ENCODE results near the gene DZANK1.

DZANK1 gene

DNA sequence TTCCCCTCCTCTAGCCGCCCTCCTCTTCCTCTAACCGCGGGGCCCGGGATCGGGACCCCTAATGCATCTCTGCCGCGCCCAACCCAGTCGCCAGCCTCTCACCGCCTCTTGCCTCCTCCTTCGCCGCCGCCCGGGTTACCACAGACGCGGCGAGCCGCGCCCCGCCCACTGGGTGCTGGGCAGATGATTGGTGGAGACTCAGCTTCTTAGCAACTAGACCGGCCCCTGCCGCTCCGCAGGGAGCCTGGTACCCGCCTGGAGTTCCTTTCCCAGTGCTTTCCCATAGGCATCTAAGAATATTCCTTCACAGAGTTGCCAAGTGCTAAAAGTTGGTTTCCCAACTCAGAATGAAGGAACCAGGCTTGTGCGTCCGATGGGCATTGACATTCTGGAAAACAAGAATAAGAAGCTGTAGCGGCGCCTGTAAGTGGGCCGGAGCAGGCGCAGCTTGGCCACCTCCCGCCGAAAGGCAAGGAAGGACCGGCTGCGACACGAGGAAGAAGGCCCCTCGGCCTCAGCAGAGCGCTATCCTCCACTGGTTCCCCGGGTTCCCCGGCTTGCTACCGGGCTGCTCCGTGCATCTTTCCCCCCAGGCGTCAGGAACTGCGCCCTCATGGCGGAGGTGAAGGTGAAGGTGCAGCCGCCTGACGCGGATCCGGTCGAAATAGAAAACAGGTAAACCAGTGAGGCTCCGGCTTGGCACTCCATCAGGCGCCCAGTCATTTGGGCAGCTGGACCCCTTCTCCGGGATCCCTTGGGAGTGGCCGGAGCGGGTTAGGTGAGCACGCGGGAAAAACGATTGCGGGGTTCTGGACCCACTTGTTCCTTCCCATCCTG lies at the start of gene DZANK1, which contains the start of gene POLR3F:
DZANK1 (minus strand) TSS at position 137 of the 837 bp plus-strand sequence. CDS start 1,672 bp downstream, outside the sequence.
POLR3F (plus strand) TSS at position 497 of the 837 bp plus-strand sequence; CDS start at position 614, 117 bp downstream.
- peaks cover 22% of the 10 kb centered on the region for H3K79me2 ChIP-seq (ENCODE audit: insufficient read depth, low read length)
- H4K20me1 ChIP-seq (ENCODE audit: low read depth, low read length) = no peaks in the 10 kb centered on the region
- H3K9me3 ChIP-seq (ENCODE audit: insufficient read depth, low read length) = no peaks in the 10 kb centered on the region
- peak within 1 kb of the TSS; percentile 95 for H2AFZ ChIP-seq (ENCODE audit: low read depth, low read length, severe bottlenecking)
- no peaks in the 10 kb centered on the region for H3K36me3 ChIP-seq (ENCODE audit: low read length)
- TF ChIP-seq, protein P1, sequence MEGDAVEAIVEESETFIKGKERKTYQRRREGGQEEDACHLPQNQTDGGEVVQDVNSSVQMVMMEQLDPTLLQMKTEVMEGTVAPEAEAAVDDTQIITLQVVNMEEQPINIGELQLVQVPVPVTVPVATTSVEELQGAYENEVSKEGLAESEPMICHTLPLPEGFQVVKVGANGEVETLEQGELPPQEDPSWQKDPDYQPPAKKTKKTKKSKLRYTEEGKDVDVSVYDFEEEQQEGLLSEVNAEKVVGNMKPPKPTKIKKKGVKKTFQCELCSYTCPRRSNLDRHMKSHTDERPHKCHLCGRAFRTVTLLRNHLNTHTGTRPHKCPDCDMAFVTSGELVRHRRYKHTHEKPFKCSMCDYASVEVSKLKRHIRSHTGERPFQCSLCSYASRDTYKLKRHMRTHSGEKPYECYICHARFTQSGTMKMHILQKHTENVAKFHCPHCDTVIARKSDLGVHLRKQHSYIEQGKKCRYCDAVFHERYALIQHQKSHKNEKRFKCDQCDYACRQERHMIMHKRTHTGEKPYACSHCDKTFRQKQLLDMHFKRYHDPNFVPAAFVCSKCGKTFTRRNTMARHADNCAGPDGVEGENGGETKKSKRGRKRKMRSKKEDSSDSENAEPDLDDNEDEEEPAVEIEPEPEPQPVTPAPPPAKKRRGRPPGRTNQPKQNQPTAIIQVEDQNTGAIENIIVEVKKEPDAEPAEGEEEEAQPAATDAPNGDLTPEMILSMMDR (IDR thresholded peaks at IDR 0.05; ENCODE audit: insufficient read depth, low read length, poor library complexity, severe bottlenecking) = no peak
- no peak for TF ChIP-seq EZH2phosphoT487 (conservative IDR thresholded peaks at IDR 0.05; ENCODE audit: low read length)
- H3K4me2 ChIP-seq (ENCODE audit: low read depth, low read length, poor library complexity, severe bottlenecking) = peak within 1 kb of the TSS; percentile 93
- H3K9me2 ChIP-seq (replicated peaks; ENCODE audit: insufficient read depth, low read length) = no peaks in the 10 kb centered on the region
- H3K4me3 ChIP-seq (ENCODE audit: insufficient read depth, low read length, poor library complexity, severe bottlenecking) = peak within 1 kb of the TSS; percentile 95
- H3K27me3 ChIP-seq (ENCODE audit: low read length) = no peaks in the 10 kb centered on the region
- H3K27ac ChIP-seq (ENCODE audit: low read depth, low read length) = no peak within 1 kb of the TSS
- H3F3A ChIP-seq (ENCODE audit: insufficient read depth) = no peaks in the 10 kb centered on the region
- H3K9ac ChIP-seq (ENCODE audit: low read length) = peak within 1 kb of the TSS; percentile 83

DNA sequence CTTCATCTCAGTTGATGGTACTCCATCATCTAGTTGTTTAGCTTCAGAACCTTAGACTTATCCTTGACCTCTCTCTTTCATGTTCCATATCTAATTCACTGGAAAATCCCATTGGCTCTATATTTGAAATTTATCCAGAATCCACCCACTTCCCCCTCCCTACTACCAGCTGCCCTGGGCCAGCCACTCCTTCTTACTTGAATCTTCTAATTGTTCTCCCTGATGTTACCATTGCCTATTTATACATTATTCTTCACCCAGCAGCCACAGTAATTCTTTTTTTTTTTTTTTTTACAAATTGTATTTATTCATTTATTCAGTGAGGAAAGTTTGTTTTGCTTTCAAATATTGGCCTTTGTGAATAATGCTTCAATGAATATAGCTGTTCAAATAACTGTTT lies 49.1 kb upstream of the DZANK1 start:
- H3K27me3 ChIP-seq (ENCODE audit: low read length) = no peaks in the 10 kb centered on the region
- H3K9me2 ChIP-seq (replicated peaks; ENCODE audit: insufficient read depth, low read length) = no peaks in the 10 kb centered on the region
- H3K36me3 ChIP-seq (ENCODE audit: low read length) = peaks cover 33% of the 10 kb centered on the region; the same call in 1 of the 2 replicates
- H3K79me2 ChIP-seq (ENCODE audit: insufficient read depth, low read length) = peaks cover 6% of the 10 kb centered on the region; the same call in 1 of the 2 replicates
- H3K27ac ChIP-seq (ENCODE audit: low read depth, low read length) = no peak overlapping the region
- H4K20me1 ChIP-seq (ENCODE audit: low read depth, low read length) = no peaks in the 10 kb centered on the region
- H3K4me2 ChIP-seq (ENCODE audit: low read depth, low read length, poor library complexity, severe bottlenecking) = no peak overlapping the region
- TF ChIP-seq, protein P1 (IDR thresholded peaks at IDR 0.05; ENCODE audit: insufficient read depth, low read length, poor library complexity, severe bottlenecking) = no peak
- no peak for TF ChIP-seq EZH2phosphoT487 (conservative IDR thresholded peaks at IDR 0.05; ENCODE audit: low read length)
- no peaks in the 10 kb centered on the region for H3K9me3 ChIP-seq (ENCODE audit: insufficient read depth, low read length)
- no peak overlapping the region for H3K9ac ChIP-seq (ENCODE audit: low read length)
- H3F3A ChIP-seq (ENCODE audit: insufficient read depth) = peaks cover 13% of the 10 kb centered on the region; the same call in 1 of the 2 replicates
- no peak overlapping the region for H3K4me3 ChIP-seq (ENCODE audit: insufficient read depth, low read length, poor library complexity, severe bottlenecking)
- no peak overlapping the region for H2AFZ ChIP-seq (ENCODE audit: low read depth, low read length, severe bottlenecking)

DNA sequence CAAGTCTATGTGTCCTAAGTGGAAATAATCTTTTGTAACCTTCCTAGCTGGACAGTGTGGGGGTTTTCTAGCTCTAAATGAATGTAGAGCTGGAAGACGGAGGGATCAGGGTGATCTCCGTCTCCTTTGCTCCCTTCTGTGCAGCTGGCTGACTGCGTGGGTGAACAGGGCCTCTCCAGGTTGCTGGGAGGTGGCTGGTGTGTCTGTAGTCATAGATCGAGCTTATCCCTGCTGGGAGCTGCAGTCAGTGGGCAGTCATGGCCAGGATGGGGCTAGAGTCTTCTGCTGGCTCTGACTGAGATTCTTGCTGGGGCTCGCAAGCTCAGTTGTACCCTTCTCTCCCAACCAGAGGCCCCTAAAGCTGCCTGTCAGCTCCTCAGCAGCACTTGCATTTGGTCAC lies 47.3 kb upstream of the DZANK1 start:
- peaks cover 41% of the 10 kb centered on the region; the same call in 1 of the 2 replicates for H3K36me3 ChIP-seq (ENCODE audit: low read length)
- no peaks in the 10 kb centered on the region for H3K9me2 ChIP-seq (replicated peaks; ENCODE audit: insufficient read depth, low read length)
- no peaks in the 10 kb centered on the region for H3K9me3 ChIP-seq (ENCODE audit: insufficient read depth, low read length)
- H3K79me2 ChIP-seq (ENCODE audit: insufficient read depth, low read length) = peaks cover 7% of the 10 kb centered on the region
- TF ChIP-seq, protein P1 (IDR thresholded peaks at IDR 0.05; ENCODE audit: insufficient read depth, low read length, poor library complexity, severe bottlenecking) = no peak
- no peak for TF ChIP-seq EZH2phosphoT487 (conservative IDR thresholded peaks at IDR 0.05; ENCODE audit: low read length)
- H3K9ac ChIP-seq (ENCODE audit: low read length) = no peak overlapping the region
- no peak overlapping the region for H3K4me2 ChIP-seq (ENCODE audit: low read depth, low read length, poor library complexity, severe bottlenecking)
- H3K27ac ChIP-seq (ENCODE audit: low read depth, low read length) = no peak overlapping the region
- no peaks in the 10 kb centered on the region for H3K27me3 ChIP-seq (ENCODE audit: low read length)
- H3K4me3 ChIP-seq (ENCODE audit: insufficient read depth, low read length, poor library complexity, severe bottlenecking) = no peak overlapping the region
- no peak overlapping the region for H2AFZ ChIP-seq (ENCODE audit: low read depth, low read length, severe bottlenecking)
- H3F3A ChIP-seq (ENCODE audit: insufficient read depth) = peaks cover 14% of the 10 kb centered on the region; the same call in 1 of the 2 replicates
- no peaks in the 10 kb centered on the region for H4K20me1 ChIP-seq (ENCODE audit: low read depth, low read length)
